HEK293T (cell line): ENCODE data around the gene SAA2.

ENCODE experiments used
- BHLHE40 ChIP-seq: fragments of 450-650 bp; IDR thresholded peaks from 2 replicates; pipeline ENCODE4 v1.6.1; 2016; ENCODE audit warnings: mild to moderate bottlenecking, moderate library complexity, borderline replicate concordance
- FOXM1 ChIP-seq: fragments of 450-650 bp; IDR thresholded peaks from 2 replicates; pipeline ENCODE4 v1.6.1; 2017; ENCODE audit warnings: mild to moderate bottlenecking, borderline replicate concordance
- TARDBP ChIP-seq: fragments of 450-650 bp; IDR thresholded peaks from 2 replicates; pipeline ENCODE4 v1.6.1; 2016

DNA sequence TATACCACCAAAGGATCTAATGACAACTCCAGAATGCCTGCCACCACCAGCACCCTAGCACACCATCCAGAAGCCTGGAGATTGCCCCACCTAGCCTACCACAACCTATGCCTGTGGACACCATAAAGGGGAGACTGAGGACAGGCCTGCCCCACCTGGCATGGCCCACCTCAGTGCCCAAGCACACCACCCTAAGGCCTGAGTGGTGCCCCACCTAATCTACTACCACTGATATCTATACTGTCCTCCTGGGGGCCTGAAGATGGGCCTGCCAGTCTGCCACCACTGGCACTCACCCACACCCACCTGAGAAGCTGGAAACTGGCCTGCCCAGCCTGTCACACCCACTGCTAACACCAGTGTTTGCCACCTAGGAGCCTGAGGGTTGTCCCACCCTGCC is 43.7 kb downstream of the SAA2 start:
- TF ChIP-seq BHLHE40 (no peak), TARDBP (no peak), FOXM1 (no peak)
